DMS79 treated with DMSO at 0.1 percent for 48 hours (cell line): ENCODE data around the gene SPEM1.
A peak's percentile ranks its signal among the peaks of the same experiment; 100 is the strongest.
"Not testable (repeated sequence)": the region's sequence is repeated elsewhere in the genome, so short reads cannot be mapped to it uniquely, and the experiment has no call there.

ENCODE experiments used
- DNase-seq: peaks from one replicate; lab custom pipeline; 2025; lab: John Stamatoyannopoulos, UW

Gene SPEM1

GRCh38 chr17:7441266-7441665, 21.1 kb downstream of the SPEM1 start:
- no peak for DNase-seq

- DNase-seq, result no peak
These were observed 22.0 kb downstream of the SPEM1 start for GRCh38 chr17:7442142-7442541.

GRCh38 chr17:7443499-7444485, 23.7 kb downstream of the SPEM1 start:
- no peak for DNase-seq

- peak; percentile 26 for DNase-seq
These were observed 24.8 kb downstream of the SPEM1 start, which contains the start of gene CHRNB1 for GRCh38 chr17:7444682-7445618. Gene CHRNB1, plus strand, starts transcription at chr17:7445061. Its CDS starts 67 bp downstream, at chr17:7445128.

- DNase-seq, result peak; percentile 48
These were observed 25.5 kb downstream of the SPEM1 start for GRCh38 chr17:7445619-7445968.

GRCh38 chr17:7448461-7448860, 28.3 kb downstream of the SPEM1 start:
- DNase-seq, result no peak

GRCh38 chr17:7459961-7460545, 39.9 kb downstream of the SPEM1 start:
- no peak for DNase-seq

GRCh38 chr17:7460850-7461660, 40.9 kb downstream of the SPEM1 start:
- no peak for DNase-seq

GRCh38 chr17:7462474-7463371, 42.6 kb downstream of the SPEM1 start:
- no peak for DNase-seq

GRCh38 chr17:7463372-7463846, 43.3 kb downstream of the SPEM1 start:
- no peak for DNase-seq

GRCh38 chr17:7464081-7464480, 44.0 kb downstream of the SPEM1 start:
- DNase-seq, result no peak

GRCh38 chr17:7465597-7466275, 45.6 kb downstream of the SPEM1 start:
- DNase-seq, result no peak

- no peak for DNase-seq
These were observed 46.2 kb downstream of the SPEM1 start for GRCh38 chr17:7466318-7466638.

GRCh38 chr17:7466639-7467341, 46.7 kb downstream of the SPEM1 start:
- DNase-seq, result no peak

GRCh38 chr17:7467498-7467897, 47.4 kb downstream of the SPEM1 start:
- DNase-seq, result no peak

- no peak for DNase-seq
These were observed 48.2 kb downstream of the SPEM1 start for GRCh38 chr17:7468290-7468689.

GRCh38 chr17:7468804-7469389, 48.8 kb downstream of the SPEM1 start:
- no peak for DNase-seq

GRCh38 chr17:7469843-7470242, 49.7 kb downstream of the SPEM1 start:
- DNase-seq, result not testable (repeated sequence)
